ENCODE results near the gene LAIR1. TPM values are rescaled to one million over a fixed set of nuclear protein-coding genes. Genes with fewer than 3 reads are reported as not detected.

The LAIR1 gene
- total and polyA plus RNA-seq, 2 experiments from 2014 or later, result 0.20 to 2.2 TPM

DNA sequence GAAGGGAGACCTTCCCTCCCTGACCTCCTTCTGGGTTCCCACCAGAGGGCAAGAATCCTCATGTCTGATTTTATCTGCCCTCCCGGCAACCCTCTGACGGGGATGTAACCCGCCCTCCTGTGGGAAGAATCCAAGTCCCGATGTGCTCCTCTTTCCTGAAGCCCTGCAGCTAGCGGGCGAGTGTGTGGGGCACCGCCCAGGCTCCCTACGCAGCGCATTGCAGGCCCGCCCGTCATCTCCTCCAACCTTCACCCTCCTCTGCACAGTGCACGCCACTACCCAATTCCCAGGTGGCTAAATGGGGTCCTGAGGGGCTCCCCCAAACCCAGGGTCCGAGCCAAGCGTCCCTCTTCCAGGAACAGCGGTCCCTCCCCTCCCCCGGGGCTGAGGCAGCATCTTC is 7.3 kb downstream of the LAIR1 start:
- Histone ChIP-seq H3K4me1 (ENCODE audit: insufficient read depth) (no peaks in the 10 kb centered on the region), H3K9me3 (ENCODE audit: low read depth) (no peaks in the 10 kb centered on the region), H3K4me3 (no peak overlapping the region), H3K27ac (no peak overlapping the region), H3K27me3 (no peaks in the 10 kb centered on the region), H3K4me2 (no peak overlapping the region), H4K20me1 (ENCODE audit: insufficient read depth, poor library complexity, severe bottlenecking) (no peaks in the 10 kb centered on the region), H2AFZ (no peak overlapping the region), H3K36me3 (replicated peaks; ENCODE audit: insufficient read depth, low read depth) (no peaks in the 10 kb centered on the region), H3K79me2 (no peaks in the 10 kb centered on the region), H3K9me2 (replicated peaks; ENCODE audit: insufficient read depth) (no peaks in the 10 kb centered on the region)
- TF ChIP-seq EZH2 (IDR thresholded peaks at IDR 0.05; ENCODE audit: borderline replicate concordance), result no peak
- TF ChIP-seq EZH2phosphoT487 (IDR thresholded peaks at IDR 0.05; ENCODE audit: low read depth, severe bottlenecking, unreplicated experiment), result no peak
- TF ChIP-seq, protein P1, sequence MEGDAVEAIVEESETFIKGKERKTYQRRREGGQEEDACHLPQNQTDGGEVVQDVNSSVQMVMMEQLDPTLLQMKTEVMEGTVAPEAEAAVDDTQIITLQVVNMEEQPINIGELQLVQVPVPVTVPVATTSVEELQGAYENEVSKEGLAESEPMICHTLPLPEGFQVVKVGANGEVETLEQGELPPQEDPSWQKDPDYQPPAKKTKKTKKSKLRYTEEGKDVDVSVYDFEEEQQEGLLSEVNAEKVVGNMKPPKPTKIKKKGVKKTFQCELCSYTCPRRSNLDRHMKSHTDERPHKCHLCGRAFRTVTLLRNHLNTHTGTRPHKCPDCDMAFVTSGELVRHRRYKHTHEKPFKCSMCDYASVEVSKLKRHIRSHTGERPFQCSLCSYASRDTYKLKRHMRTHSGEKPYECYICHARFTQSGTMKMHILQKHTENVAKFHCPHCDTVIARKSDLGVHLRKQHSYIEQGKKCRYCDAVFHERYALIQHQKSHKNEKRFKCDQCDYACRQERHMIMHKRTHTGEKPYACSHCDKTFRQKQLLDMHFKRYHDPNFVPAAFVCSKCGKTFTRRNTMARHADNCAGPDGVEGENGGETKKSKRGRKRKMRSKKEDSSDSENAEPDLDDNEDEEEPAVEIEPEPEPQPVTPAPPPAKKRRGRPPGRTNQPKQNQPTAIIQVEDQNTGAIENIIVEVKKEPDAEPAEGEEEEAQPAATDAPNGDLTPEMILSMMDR (IDR thresholded peaks at IDR 0.05; ENCODE audit: poor library complexity), result no peak
- 85% methylated on average over 16 of the region's 16 CpGs for WGBS (ENCODE audit: low lambda C conversion rate, missing lambda C conversion rate)
- DNase-seq (ENCODE audit: low spot score), result no peak

DNA sequence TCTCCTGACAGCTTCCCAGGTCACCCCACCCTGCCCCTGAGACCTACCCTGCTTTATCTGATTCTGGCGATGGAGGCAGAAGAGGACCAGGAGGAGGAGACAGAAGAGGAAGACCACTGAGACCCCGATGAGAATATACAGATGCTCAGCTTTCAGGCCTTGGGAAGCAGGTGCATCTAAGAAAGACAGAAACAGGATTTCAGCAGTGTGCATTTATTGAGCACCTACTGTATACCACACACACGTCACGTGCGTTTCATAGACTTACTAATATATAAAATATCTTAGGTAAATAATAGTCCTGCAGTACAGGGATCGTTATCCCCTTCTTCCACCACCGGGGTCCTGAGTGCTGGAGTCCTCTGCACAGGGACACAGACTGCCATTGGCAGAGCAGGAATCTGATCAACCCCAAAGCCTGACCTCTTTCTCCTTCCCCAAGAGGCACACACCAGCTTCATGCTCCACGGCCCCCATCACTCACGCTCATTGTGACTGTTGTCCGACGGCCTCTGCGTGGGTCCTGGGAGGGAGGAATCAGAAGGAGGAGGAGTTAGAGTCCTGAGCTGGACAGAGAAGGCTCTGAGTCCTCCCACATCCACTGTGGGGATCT is 8.2 kb downstream of the LAIR1 start:
- H3K36me3 ChIP-seq (replicated peaks; ENCODE audit: insufficient read depth, low read depth), result no peaks in the 10 kb centered on the region
- WGBS (ENCODE audit: low lambda C conversion rate, missing lambda C conversion rate), result 83% methylated on average over 12 of the region's 12 CpGs
- no peaks in the 10 kb centered on the region for H3K9me2 ChIP-seq (replicated peaks; ENCODE audit: insufficient read depth)
- no peaks in the 10 kb centered on the region for H3K79me2 ChIP-seq
- no peaks in the 10 kb centered on the region for H3K4me1 ChIP-seq (ENCODE audit: insufficient read depth)
- no peak for DNase-seq (ENCODE audit: low spot score)
- H3K27ac ChIP-seq, result no peak overlapping the region
- H3K27me3 ChIP-seq, result no peaks in the 10 kb centered on the region
- no peak overlapping the region for H3K4me2 ChIP-seq
- TF ChIP-seq EZH2 (IDR thresholded peaks at IDR 0.05; ENCODE audit: borderline replicate concordance) (no peak), EZH2phosphoT487 (IDR thresholded peaks at IDR 0.05; ENCODE audit: low read depth, severe bottlenecking, unreplicated experiment) (no peak)
- TF ChIP-seq, protein P1 (IDR thresholded peaks at IDR 0.05; ENCODE audit: poor library complexity), result no peak
- H2AFZ ChIP-seq, result no peak overlapping the region
- no peaks in the 10 kb centered on the region for H4K20me1 ChIP-seq (ENCODE audit: insufficient read depth, poor library complexity, severe bottlenecking)
- no peak overlapping the region for H3K4me3 ChIP-seq
- no peaks in the 10 kb centered on the region for H3K9me3 ChIP-seq (ENCODE audit: low read depth)

DNA sequence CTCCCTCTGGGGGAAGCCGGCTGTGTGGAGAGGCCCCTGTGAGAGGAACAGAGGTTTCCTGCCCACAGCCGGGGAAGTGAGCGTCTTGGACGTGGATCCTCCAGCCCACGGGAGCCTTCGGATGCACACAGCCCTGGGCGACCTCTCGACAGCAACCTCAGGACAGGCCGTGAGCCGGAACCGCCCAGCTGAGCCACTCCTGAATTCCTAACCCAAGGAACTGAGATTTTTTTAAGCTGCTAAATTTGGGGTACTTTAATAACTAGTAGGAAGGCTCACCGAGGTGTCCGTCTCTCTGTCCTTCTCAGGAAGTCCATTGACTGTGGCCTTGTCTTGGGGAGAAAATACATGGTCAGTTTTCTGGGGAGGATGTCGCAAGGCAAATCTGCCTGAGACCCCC is 9.1 kb downstream of the LAIR1 start:
- Histone ChIP-seq H3K36me3 (replicated peaks; ENCODE audit: insufficient read depth, low read depth) (no peaks in the 10 kb centered on the region), H4K20me1 (ENCODE audit: insufficient read depth, poor library complexity, severe bottlenecking) (no peaks in the 10 kb centered on the region), H2AFZ (no peak overlapping the region), H3K4me2 (no peak overlapping the region), H3K9me2 (replicated peaks; ENCODE audit: insufficient read depth) (no peaks in the 10 kb centered on the region), H3K79me2 (no peaks in the 10 kb centered on the region), H3K4me1 (ENCODE audit: insufficient read depth) (no peaks in the 10 kb centered on the region), H3K27ac (no peak overlapping the region), H3K27me3 (no peaks in the 10 kb centered on the region), H3K9me3 (ENCODE audit: low read depth) (no peaks in the 10 kb centered on the region), H3K4me3 (no peak overlapping the region)
- 88% methylated on average over 14 of the region's 14 CpGs for WGBS (ENCODE audit: low lambda C conversion rate, missing lambda C conversion rate)
- DNase-seq (ENCODE audit: low spot score), result no peak
- TF ChIP-seq EZH2 (IDR thresholded peaks at IDR 0.05; ENCODE audit: borderline replicate concordance) (no peak), EZH2phosphoT487 (IDR thresholded peaks at IDR 0.05; ENCODE audit: low read depth, severe bottlenecking, unreplicated experiment) (no peak)
- TF ChIP-seq, protein P1 (IDR thresholded peaks at IDR 0.05; ENCODE audit: poor library complexity), result no peak

All from hepatocyte (in vitro differentiated cells).